DMS114 treated with DMSO at 0.1 percent for 48 hours (cell line): ENCODE measurements around the gene GAB1.

Experiments used
- DNase-seq: peaks from one replicate; lab custom pipeline; 2025; ENCODE audit not compliant: unreplicated experiment; lab: John Stamatoyannopoulos, UW

Gene GAB1

DNA sequence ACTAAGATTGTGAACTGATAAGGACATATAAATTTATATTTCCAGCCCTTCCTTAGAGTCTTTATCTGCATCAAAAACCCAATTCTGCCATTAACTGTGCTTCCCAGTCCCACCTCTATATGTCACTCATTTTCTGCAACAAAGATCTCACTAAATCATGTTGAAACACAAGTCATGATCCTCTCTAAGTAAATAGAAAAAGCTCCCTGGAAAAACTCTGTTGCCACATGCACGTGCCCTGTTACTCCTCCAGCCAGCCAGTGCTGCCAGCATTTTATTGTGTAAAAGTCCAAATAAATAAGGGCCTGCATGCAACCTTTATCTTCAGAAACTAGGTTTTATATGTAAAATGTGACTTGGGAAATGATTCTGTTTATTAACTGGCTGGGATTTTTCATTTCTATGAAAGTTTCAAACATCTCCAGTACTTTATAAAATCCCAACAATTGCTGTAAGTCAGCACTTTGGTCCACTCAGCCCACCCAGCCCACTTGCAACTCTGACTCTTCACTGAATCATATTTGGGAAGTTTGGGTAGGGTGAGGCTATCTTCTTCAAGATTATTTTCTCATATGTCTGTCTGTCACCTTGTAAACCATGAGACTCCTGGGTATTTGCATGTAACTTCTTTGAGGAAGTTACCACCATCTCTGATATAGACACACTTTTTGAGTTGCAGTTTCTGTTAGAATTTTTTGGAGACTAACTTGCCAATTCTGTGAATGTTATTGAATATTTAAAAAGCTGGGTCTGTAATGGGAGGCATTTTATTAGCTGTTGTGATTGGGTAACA is 136.9 kb downstream of the GAB1 start:
- no peak for DNase-seq

DNA sequence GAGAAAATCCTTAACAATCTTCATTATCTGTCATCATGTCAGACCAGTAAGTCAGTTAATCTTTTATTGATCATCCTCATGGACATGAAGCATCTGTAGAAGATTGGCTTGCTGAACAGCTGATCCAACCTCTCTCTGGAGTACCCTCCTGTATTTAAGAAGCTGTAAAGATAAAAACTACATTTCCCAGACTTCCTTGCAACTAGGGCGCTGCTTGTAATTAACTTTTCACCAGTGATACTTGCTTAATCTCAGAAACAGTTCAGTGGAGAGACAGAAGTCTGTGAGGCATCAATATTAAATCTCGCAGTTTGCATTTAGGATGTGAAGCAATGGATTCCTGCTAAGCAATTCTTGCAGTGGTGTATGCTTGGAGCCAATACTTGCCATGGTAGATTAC is 140.8 kb downstream of the GAB1 start:
- no peak for DNase-seq

DNA sequence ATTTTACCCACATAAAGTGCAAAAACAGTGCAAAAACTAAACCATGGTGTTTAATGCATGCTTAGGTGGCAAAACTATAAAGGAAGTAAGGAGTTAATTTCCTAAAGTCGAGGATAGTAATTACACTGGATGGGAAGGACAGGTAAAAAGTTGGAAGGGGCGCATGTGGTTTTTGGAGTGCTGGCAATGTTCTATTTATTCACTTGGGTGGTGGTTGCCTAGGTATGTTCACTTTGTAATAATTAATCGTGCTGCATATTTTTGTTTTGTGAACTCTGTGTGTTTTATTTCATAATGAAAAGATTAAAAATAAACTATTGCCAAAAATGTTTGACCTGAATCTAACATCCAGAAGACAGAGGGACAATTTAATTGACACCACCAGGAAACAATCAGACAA is 144.7 kb downstream of the GAB1 start:
- no peak for DNase-seq

DNA sequence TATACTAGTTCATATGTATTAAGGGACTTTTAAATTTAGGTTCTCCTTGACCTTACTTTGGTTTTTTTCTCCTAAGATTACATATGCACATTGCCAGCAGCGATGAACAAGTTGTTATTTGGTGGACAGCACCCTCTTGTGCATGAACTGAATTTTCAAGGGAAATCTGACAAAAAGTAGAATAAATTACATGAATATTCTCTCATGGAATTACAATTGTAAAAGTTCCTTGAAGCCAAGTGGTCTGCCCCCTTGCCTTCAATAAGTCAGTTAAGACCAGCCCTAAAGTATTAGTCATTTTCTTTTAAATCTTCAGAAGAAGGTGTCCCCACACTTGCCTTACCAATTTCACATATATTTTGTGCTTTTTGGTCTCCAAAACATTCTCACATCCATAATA is 146.2 kb downstream of the GAB1 start:
- peak; percentile 7 for DNase-seq

DNA sequence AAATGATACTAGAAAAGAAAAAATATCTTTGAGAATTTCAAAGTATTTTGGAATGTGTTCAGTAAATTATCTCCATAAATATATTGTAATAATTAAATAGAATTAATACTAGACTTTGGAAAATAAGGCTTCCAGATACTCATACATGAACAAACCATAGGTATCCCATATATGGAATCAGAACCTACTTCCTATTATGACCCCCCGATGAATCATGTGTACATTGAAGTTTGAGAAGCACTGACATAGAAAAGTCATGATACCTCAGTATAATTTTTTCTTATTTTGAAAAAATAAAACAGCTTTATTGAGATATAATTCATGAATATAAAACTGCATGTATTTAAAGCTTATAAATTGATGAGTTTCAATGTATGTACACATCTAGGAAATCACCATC is 149.6 kb downstream of the GAB1 start:
- no peak for DNase-seq

DNA sequence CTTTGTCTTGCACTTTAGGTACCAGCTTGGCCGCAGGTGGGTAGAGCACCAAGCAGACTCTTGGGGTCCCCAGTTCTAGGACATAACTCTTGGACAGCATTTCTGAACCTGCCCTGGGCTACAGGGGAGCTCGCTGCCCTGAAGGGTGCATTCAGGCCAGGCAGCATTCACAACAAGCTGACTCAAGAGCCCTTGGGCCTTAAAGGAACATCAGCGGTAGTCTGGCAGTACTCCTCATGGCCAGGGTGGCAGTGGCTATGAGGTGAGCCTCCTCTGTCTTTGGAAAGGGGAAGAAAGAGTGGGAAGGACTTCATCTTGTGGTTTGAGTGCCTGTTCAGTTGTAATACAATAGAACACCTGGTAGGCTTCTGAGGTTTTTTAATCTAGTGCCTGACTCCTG is 152.0 kb downstream of the GAB1 start:
- no peak for DNase-seq

DNA sequence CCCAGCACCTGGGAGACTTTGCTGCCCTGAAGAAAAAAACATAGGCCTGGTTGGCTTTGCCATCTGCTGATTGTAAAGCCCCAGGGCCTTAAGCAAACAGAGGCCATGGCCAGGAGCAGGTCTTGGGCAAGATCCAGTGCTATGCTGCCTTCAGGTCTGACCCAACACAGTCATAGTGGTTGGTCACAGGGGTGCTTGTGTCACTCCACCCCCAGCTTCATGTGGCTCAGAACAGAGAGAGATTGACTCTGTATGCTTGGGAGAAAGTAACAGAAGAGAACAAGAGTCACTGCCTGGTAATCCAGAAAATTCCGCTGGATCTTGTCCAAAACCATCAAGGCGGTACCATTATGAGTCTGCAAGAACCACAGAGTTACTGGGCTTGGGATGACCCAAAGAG is 152.4 kb downstream of the GAB1 start:
- DNase-seq: no peak

DNA sequence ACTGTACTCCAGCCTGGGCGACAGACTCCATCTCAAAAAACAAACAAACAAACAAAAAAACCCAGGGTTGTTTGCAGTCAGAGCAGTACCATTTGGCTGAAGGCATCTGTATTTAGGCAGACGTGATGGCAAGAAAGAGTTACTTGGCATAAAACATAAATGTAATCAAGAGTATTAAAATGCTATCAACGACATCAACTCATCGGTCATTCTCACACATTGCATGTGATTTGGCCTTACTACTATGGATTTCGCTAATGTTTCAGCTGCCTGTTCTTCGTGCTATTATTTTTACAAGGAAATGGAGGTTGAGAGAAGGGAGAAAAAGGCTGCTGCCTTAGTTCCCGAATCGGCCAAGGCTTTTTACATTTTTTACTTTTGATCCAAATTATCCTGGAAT is 161.3 kb downstream of the GAB1 start:
- DNase-seq: no peak

DNA sequence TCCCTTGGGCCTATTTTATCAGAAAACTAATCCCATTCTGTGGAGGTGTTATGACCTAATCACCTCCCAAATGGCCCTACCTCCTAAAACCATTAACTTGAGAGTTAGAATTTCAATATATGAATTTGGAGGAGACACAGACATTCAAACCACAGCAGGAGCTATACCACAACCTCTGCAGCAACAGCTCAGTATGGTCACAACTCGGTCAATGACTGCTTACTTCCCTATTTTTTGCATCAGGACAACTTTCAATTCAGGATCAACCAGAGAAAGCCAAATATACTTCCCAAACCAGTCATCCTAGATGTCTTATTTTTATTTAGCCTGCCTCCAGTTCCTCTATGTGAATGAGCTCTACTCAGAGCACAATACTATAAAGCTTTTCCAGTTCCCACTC is 165.6 kb downstream of the GAB1 start:
- no peak for DNase-seq

DNA sequence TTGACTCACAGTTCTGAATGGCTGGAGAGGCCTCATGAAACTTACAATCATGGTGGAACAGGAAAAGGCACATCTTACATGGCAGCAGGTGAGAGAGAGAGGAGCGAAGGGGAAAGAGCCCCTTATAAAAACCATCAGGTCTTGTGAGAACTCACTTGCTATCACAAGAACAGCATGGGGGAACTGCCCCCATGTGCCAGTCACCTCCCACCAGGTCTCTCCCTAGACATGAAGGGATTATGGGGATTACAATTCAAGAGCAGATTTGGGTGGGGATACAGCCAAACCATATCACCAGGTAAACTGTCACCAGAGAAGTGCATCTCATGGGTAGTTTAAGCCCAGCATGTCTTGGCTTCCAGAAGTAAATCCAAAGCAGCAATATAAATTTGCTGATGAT is 169.4 kb downstream of the GAB1 start:
- DNase-seq: no peak

DNA sequence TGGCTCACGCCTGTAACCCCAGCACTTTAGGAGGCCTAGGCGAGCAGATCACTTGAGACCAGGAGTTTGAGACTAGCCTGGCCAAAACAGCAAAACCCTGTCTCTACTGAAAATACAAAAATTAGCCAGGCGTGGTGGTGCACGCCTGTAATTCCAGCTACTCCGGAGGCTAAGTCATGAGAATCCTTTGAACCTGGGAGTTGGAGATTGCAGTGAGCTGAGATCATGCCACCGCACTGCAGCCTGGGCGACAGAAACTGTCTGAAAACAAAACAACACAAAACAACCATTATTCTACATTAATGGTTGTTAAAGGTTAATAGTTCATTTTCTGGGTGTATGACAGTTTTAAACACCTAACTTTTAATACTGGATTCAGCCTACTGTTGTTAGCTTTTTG is 175.2 kb downstream of the GAB1 start:
- no peak for DNase-seq

DNA sequence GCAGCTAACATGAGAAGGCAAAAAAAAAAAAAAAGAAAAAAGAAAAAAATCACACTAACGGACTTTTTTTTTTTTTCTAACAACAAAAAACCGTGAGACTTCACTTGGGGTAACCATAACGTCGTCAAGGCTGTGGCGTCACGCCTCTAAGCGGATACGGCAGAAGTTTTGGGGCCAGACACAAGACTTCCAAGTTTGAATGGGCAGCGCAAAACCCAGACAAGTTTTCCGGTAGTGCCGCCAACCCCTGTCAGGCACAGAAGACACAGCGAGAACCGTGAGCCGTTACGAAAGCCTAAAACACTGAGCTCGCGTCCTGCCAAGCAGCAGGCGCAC is 176.3 kb downstream of the GAB1 start:
- DNase-seq: no peak

DNA sequence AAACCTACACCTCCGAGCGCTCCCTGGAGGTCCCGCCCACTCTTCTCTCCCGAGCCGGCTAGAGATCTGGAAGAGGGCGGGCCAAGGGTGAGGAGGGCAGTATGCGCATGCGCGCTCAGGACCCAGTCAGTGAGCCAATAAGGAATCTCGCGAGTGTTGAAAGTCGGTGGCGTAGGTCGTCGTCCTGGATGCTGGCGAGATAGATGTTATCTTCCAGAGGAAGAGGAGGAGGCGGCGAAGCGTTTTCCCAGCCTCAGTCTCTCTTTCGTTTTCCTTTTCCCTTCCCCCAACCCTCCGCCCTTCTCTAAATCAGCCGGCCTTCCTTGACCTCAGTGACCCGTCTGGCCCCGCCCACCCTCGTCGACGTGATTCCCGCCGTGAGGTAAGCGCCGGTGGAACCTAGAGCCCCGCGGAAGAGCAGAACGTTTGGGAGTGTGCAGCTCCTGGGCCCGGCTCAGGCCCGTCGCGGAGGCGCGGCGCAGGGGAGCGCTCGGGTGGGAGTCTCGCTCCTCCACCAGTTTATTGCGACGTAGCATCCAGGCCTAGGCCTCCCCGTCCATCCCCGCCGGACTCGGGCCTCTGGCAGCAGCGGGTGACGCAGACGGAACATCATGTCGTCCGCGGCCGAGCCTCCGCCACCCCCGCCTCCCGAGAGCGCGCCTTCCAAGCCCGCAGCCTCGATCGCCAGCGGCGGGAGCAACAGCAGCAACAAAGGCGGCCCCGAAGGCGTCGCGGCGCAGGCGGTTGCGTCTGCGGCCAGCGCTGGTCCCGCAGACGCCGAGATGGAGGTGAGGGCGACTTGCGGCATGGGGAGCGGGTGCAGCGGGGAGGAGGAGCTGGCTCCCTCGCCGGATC is 176.9 kb downstream of the GAB1 start, which contains the start of gene SMARCA5:
SMARCA5 (plus strand) TSS at position 389 of the 855 bp plus-strand sequence; CDS start at position 612, 223 bp downstream.
- DNase-seq: peak; percentile 95

DNA sequence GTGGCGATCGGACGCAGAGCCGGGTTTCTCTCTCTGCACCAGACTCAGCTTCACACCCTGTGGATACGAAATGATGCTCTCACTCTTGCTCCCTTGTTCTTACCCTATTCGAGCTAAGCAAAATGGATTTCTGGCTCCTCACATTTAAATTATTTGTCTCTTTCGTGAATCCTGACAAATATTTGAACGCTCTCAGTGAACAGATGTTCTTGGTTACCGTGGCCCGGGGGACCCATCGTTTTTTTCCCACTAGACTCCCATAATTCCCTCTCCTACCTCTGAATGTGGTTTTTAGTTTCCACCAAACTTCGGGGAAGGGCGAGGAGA is 177.5 kb downstream of the GAB1 start:
- DNase-seq: no peak

DNA sequence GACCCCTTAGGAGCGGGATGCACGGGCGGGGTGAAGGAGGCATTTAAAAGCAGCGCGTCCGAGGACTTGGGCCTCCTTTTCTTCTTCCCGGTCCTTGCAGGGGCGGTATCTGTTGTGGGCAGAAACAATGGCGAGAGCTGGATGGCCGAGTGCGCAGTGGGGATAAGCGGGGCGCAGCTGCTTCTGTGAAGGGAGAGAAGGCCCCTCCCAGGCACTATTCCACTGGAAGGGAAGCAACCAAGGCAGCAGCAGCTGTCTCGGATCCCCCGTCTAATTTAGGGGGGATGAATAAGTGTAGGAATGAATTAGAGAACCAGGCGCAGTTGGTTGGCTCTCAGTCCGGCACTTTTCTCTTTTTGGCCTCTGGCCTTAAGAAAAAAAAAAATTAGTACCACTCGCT is 177.8 kb downstream of the GAB1 start:
- no peak for DNase-seq

DNA sequence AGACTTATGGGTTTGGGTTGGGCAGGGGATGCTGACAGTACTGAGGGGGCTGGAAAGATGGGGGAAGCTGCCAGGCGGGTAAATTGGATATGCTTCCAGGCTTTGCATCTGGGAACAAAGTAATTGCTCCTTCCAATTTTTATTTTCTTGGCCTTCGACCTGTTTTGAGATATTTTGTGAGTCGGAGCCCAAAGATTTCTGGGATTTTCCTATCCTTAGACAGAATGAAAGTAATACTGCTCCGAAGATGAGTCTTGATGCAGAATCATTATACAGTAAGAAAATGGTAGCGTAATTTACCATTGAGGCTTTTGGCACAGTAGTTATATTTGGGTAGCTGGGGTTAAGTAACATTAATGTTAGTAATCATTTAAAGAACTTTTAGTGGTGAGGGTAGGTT is 178.2 kb downstream of the GAB1 start:
- DNase-seq: no peak

DNA sequence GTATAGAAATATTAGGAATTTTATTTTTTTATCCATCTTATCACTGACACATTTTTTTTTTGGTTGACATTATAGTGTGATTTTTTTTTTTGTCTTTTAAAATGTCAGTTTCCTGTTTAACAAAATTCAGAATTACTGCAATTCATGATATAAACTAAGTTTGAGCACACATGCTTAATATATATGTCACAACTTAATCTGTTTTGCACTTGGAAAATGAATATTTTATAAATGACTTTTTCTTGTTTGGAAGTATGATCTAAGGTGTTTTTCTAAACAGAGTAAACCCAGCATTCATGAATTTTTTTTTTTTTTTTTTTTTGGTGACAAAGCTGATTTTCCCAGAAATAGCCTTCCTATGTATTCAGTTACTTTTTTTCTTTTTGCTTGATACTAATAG is 179.2 kb downstream of the GAB1 start:
- no peak for DNase-seq

DNA sequence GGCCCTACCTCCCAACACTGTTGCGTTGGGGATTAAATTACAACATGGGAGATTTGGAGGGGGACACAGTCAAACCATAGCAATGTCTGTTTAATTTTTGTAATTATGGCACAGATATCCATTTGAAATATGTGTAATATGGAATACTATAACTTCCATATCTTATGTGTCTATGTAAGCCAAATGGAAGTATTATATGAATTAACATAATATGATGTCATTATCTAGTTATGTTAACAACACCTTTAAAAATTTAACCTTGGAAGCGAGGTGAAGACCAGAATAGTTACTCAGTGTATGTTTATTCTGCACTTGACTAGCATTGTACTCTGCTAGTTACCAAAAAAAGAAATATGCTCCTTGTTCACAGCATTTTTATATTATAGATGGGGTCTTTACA is 181.1 kb downstream of the GAB1 start:
- no peak for DNase-seq
